K562 (cell line): Measurements from ENCODE around the gene OR4E2. TPM values are rescaled to one million over a fixed set of nuclear protein-coding genes. Genes with fewer than 3 reads are reported as not detected.
"Not testable (repeated sequence)": the region's sequence is repeated elsewhere in the genome, so short reads cannot be mapped to it uniquely, and the experiment has no call there.

Source experiments
- ATAC-seq: fragments of 200-7000 bp; cut with Tn5 transposase; 3 replicates; pipeline ENCODE4 v1.9.1; 2020; ENCODE audit warnings: moderate library complexity
- BruUV-seq: library from RNA; stranded (reverse); fragments of 400-500 nt; replicated peaks from 2 replicates; lab custom pipeline; 2021; lab: Mats Ljungman, UMichigan
- CTCF ChIA-PET: fragments of 300-600 bp; formaldehyde crosslinking; extraction: SDS; loops from one replicate; lab custom pipeline; 2021; ENCODE audit warnings: low intra/inter-chr PET ratio; lab: Yijun Ruan, JAX
- POLR2A ChIA-PET: fragments of 300-600, 350-650 bp; sonication (Branson Sonifier 250); formaldehyde crosslinking; extraction: SDS; loops from one replicate; lab custom pipeline; 2021; ENCODE audit warnings: antibody characterized with exemption, inconsistent platforms; lab: Yijun Ruan, JAX
- DNase-seq, 4 experiments: peaks; one replicate each; pipeline versions ENCODE4 v3.0.0 to v3.0.0-alpha.2; 2011 to 2018; ENCODE audit warnings: low spot score in 3 of 4, mixed read lengths in 3 of 4; ENCODE audit errors: extremely low read depth in 1 of 4
- FAIRE-seq: peaks from 2 replicates; lab custom pipeline; 2011; peaks lifted over from hg19 to GRCh38; lab: Jason Lieb, UNC
- H2AFZ ChIP-seq: 2 replicates; pipeline ENCODE4 v1.6.0; 2011; ENCODE audit warnings: low read depth, low read length, control low read depth, inconsistent platforms
- H3K27ac ChIP-seq: fragments of 200-600 bp; 3 replicates; pipeline ENCODE4 v1.8.0; 2011; ENCODE audit warnings: low read depth, mild to moderate bottlenecking, control low read depth, inconsistent platforms, low read length, moderate library complexity, mixed read lengths; ENCODE audit errors: extremely low read depth
- H3K27me3 ChIP-seq, 2 experiments: fragments of 300-600 bp in 1 of 2; 2 replicates in 1 of 2; 3 replicates in 1 of 2; pipeline versions ENCODE4 v1.6.0 to v1.8.0; 2011; ENCODE audit warnings: inconsistent platforms in 2 of 2, low read length in 2 of 2, mild to moderate bottlenecking in 1 of 2, mixed read lengths in 1 of 2, moderate library complexity in 1 of 2; ENCODE audit not compliant: control insufficient read depth in 2 of 2, insufficient read depth in 2 of 2
- H3K36me3 ChIP-seq: fragments of 300-600 bp; 3 replicates; pipeline ENCODE4 v1.8.0; 2011; ENCODE audit warnings: mild to moderate bottlenecking, low read length, inconsistent platforms; ENCODE audit not compliant: control insufficient read depth, insufficient read depth
- H3K4me1 ChIP-seq, 2 experiments: fragments of 200-600 bp in 1 of 2; replicated peaks in 1 of 2; 2 replicates in 1 of 2; 3 replicates in 1 of 2; pipeline versions ENCODE4 v1.5.1 to v1.8.0; 2011; ENCODE audit warnings: inconsistent platforms in 2 of 2, low read length in 2 of 2, mild to moderate bottlenecking in 1 of 2, mixed read lengths in 1 of 2, moderate library complexity in 1 of 2; ENCODE audit not compliant: control insufficient read depth in 2 of 2, insufficient read depth in 2 of 2
- H3K4me2 ChIP-seq: 2 replicates; pipeline ENCODE4 v1.6.1; 2011; ENCODE audit warnings: low read length, control low read depth, inconsistent platforms, mixed read lengths; ENCODE audit not compliant: insufficient read depth
- H3K4me3 ChIP-seq: fragments of 200-600 bp; sonication (generic), shearing (Covaris generic); 2 replicates; pipeline ENCODE4 v1.5.1; 2016; ENCODE audit warnings: control low read depth, inconsistent platforms
- H3K79me2 ChIP-seq: fragments of 200-600 bp; 3 replicates; pipeline ENCODE4 v1.8.0; 2011; ENCODE audit warnings: low read length, inconsistent platforms; ENCODE audit not compliant: control insufficient read depth, insufficient read depth
- H3K9ac ChIP-seq, 2 experiments: 2 replicates each; pipeline versions ENCODE4 v1.6.0 to v1.6.1; 2011; ENCODE audit warnings: low read depth in 2 of 2, low read length in 2 of 2, control low read depth in 1 of 2, inconsistent platforms in 1 of 2, mild to moderate bottlenecking in 1 of 2, mixed read lengths in 1 of 2; ENCODE audit not compliant: insufficient read depth in 1 of 2
- H3K9me1 ChIP-seq: one replicate; pipeline ENCODE4 v1.6.0; 2011; ENCODE audit warnings: inconsistent platforms, mild to moderate bottlenecking, low read length, moderate library complexity; ENCODE audit not compliant: control insufficient read depth, insufficient read depth
- H3K9me3 ChIP-seq: replicated peaks from 2 replicates; pipeline ENCODE4 v1.5.1; 2011; ENCODE audit warnings: low read depth, low read length, inconsistent platforms; ENCODE audit not compliant: control insufficient read depth, insufficient read depth
- H4K20me1 ChIP-seq: replicated peaks from 2 replicates; pipeline ENCODE4 v1.6.1; 2011; ENCODE audit warnings: low read length, inconsistent platforms, mixed read lengths; ENCODE audit not compliant: control insufficient read depth, insufficient read depth
- ASH1L ChIP-seq: fragments of 450-650 bp; IDR thresholded peaks from 2 replicates; pipeline ENCODE4 v1.6.1; 2018; ENCODE audit warnings: borderline replicate concordance, mild to moderate bottlenecking, low read depth; ENCODE audit not compliant: partially characterized antibody
- BHLHE40 ChIP-seq: IDR thresholded peaks from 2 replicates; pipeline ENCODE4 v1.6.1; 2011; ENCODE audit warnings: low read length, improper control_type of control experiment
- CEBPG ChIP-seq, 3 experiments: fragments of 200-800 bp in 1 of 3; sonication (Bioruptor generic) in 1 of 3; sonication (generic) in 1 of 3; formaldehyde crosslinking in 1 of 3; IDR thresholded peaks in 2 of 3; conservative IDR thresholded peaks in 1 of 3; 2 replicates each; pipeline versions ENCODE4 v1.6.1 to v1.8.0; 2016 to 2022; ENCODE audit warnings: missing compliant biosample characterization in 2 of 3, missing genetic modification characterization in 2 of 3, mild to moderate bottlenecking in 1 of 3, missing genetic modification reagents in 1 of 3
- CXXC5 ChIP-seq: fragments of 250-450 bp; sonication (Bioruptor Pico); IDR thresholded peaks from 2 replicates; pipeline ENCODE4 v1.8.0; 2022; ENCODE audit warnings: inconsistent platforms, mild to moderate bottlenecking, moderate library complexity
- DDX20 ChIP-seq: fragments of 450-650 bp; IDR thresholded peaks from 2 replicates; pipeline ENCODE4 v1.6.1; 2016; ENCODE audit warnings: missing genetic modification characterization, low read depth, mild to moderate bottlenecking, missing compliant biosample characterization, moderate library complexity
- HMGN3 ChIP-seq: IDR thresholded peaks from 2 replicates; pipeline ENCODE4 v1.6.1; 2011; ENCODE audit warnings: borderline replicate concordance, low read depth, mild to moderate bottlenecking, mixed read lengths, low read length; ENCODE audit not compliant: insufficient read length; ENCODE audit errors: extremely low read depth
- POLR2G ChIP-seq: fragments of 200-400 bp; formaldehyde crosslinking; IDR thresholded peaks from 2 replicates; pipeline ENCODE4 v1.6.1; 2017; ENCODE audit warnings: low read depth, mild to moderate bottlenecking, antibody characterized with exemption, low read length, moderate library complexity
- TCFL5 ChIP-seq: fragments of 250-450 bp; sonication (Bioruptor Pico); conservative IDR thresholded peaks from 2 replicates; pipeline ENCODE4 v1.6.1; 2021; ENCODE audit warnings: mild to moderate bottlenecking, moderate library complexity, matching md5 sums
- YY1 ChIP-seq, 3 experiments: IDR thresholded peaks; 2 replicates each; pipeline ENCODE4 v1.6.1; 2011; ENCODE audit warnings: low read length in 2 of 3, mild to moderate bottlenecking in 2 of 3, moderate library complexity in 2 of 3, borderline replicate concordance in 1 of 3, control low read depth in 1 of 3, low read depth in 1 of 3; ENCODE audit not compliant: insufficient read depth in 3 of 3, insufficient replicate concordance in 2 of 3, control insufficient read depth in 1 of 3, insufficient read length in 1 of 3; ENCODE audit errors: extremely low read depth in 1 of 3
- ZFPM2 ChIP-seq: fragments of 250-450 bp; sonication (Bioruptor Pico); IDR thresholded peaks from 2 replicates; pipeline ENCODE4 v1.5.1; 2022; ENCODE audit warnings: mild to moderate bottlenecking
- ZKSCAN1 ChIP-seq: fragments of 150-350 bp; IDR thresholded peaks from 2 replicates; pipeline ENCODE4 v1.6.1; 2016; ENCODE audit warnings: low read depth, low read length
- ZNF124 ChIP-seq: sonication (generic); formaldehyde crosslinking; IDR thresholded peaks from 2 replicates; pipeline ENCODE4 v1.8.1; 2022; ENCODE audit warnings: missing genetic modification reagents
- ZNF282 ChIP-seq: sonication (generic); formaldehyde crosslinking; IDR thresholded peaks from 2 replicates; pipeline ENCODE4 v1.8.1; 2023; ENCODE audit warnings: missing genetic modification reagents
- ZNF384 ChIP-seq: IDR thresholded peaks from 2 replicates; pipeline ENCODE4 v1.6.1; 2012; ENCODE audit warnings: low read depth, low read length, improper control_type of control experiment
- ZNF551 ChIP-seq: fragments of 250-450 bp; sonication (Bioruptor Pico); IDR thresholded peaks from 2 replicates; pipeline ENCODE4 v1.5.0; 2021; ENCODE audit warnings: mild to moderate bottlenecking, moderate library complexity
- ZNF644 ChIP-seq: fragments of 200-800 bp; sonication (Bioruptor generic); IDR thresholded peaks from 2 replicates; pipeline ENCODE4 v1.6.1; 2016; ENCODE audit warnings: low read depth, missing genetic modification characterization, missing compliant biosample characterization
- ZNF778 ChIP-seq: fragments of 450-650 bp; formaldehyde crosslinking; IDR thresholded peaks from 2 replicates; pipeline ENCODE4 v1.4.0; 2020; ENCODE audit warnings: mild to moderate bottlenecking, moderate library complexity
- WGBS: fragments of 100-300 bp; shearing (Covaris generic); methylation state at CpG from one replicate; pipeline ENCODE4 v1.1.6; 2016; ENCODE audit warnings: low coverage, mixed read lengths; ENCODE audit not compliant: insufficient coverage; ENCODE audit errors: missing lambda C conversion rate; 5-methylcytosine and 5-hydroxymethylcytosine counted together
- in situ Hi-C: fragments of 300-500 bp; cut with MboI; formaldehyde crosslinking; loops from 4 replicates; pipeline ENCODE4 v1.15.0; 2018; ENCODE audit warnings: inconsistent platforms, mixed read lengths
- intact Hi-C: fragments of 100-400 bp; cut with micrococcal nuclease; formaldehyde crosslinking; loops from 2 replicates; pipeline ENCODE4 v1.14.2; 2022
- polyA plus RNA-seq, 8 experiments: library from polyadenylated mRNA; depleted of rRNA in 4 of 8; stranded (reverse) in 5 of 8; unstranded in 3 of 8; fragments of >200 nt; fragmentation: Nextera tagmentation in 2 of 8; fragmentation: Illumina TruSeq in 1 of 8; extraction: Ambion mirVana in 2 of 8; extraction: Trizol in 1 of 8; gene quantifications; 2 replicates each; pipeline versions ENCODE4 v1.2.1 to v1.2.3, GENCODE V29; 2011 to 2014; ENCODE audit warnings: inconsistent platforms in 1 of 8, missing spikeins in 1 of 8
- total RNA-seq, 7 experiments: library from RNA; depleted of rRNA in 6 of 7; stranded (reverse); fragments of >200 nt in 6 of 7; fragmentation: Illumina TruSeq in 2 of 7; extraction: Trizol in 2 of 7; gene quantifications; 2 replicates each; pipeline versions ENCODE4 v1.2.1 to v1.2.3, GENCODE V29; 2011 to 2021; ENCODE audit warnings: low replicate concordance in 1 of 7

The OR4E2 gene
- total and polyA plus RNA-seq, 9 of the 15 experiments (the other 6 are each of a cell fraction or from before 2014, with no cell fraction given), result not detected

GRCh38 chr14:21694425-21694824, 40.8 kb downstream of the OR4E2 start:
- H3K36me3 ChIP-seq, result no peaks in the 10 kb centered on the region
- no peaks in the 10 kb centered on the region for H3K79me2 ChIP-seq
- no peak overlapping the region for H3K27ac ChIP-seq
- ChIA-PET CTCF (no interaction called here), POLR2A (no interaction called here)
- no peak overlapping the region for H3K4me3 ChIP-seq
- BruUV-seq, result no TSS peak
- H2AFZ ChIP-seq, result no peak overlapping the region
- DNase-seq (no peak), FAIRE-seq (no peak), ATAC-seq (no peak)
- no peak overlapping the region for H3K9ac ChIP-seq
- no peak for TF ChIP-seq CXXC5 (CRISPR knock-in tag)
- no peak for TF ChIP-seq DDX20
- TF ChIP-seq ZNF551 (CRISPR knock-in tag), result no peak
- TF ChIP-seq BHLHE40, result no peak
- no peak for TF ChIP-seq ZNF124 (CRISPR knock-in tag)
- no peak for TF ChIP-seq TCFL5
- TF ChIP-seq POLR2G, result no peak
- TF ChIP-seq ZNF778 (CRISPR knock-in tag), result no peak
- no peak for TF ChIP-seq ZFPM2 (CRISPR knock-in tag)
- TF ChIP-seq ZNF282, result no peak
- no peak for TF ChIP-seq HMGN3
- TF ChIP-seq ZNF644 (tag), result no peak
- TF ChIP-seq ASH1L, result no peak
- no peak for TF ChIP-seq CEBPG (CRISPR knock-in tag; IDR thresholded peaks at IDR 0.05)
- no peak for TF ChIP-seq CEBPG (tag; conservative IDR thresholded peaks at IDR 0.05 in 1 of 2, IDR thresholded peaks at IDR 0.05 in 1 of 2)
- no peak for TF ChIP-seq YY1 (IDR thresholded peaks at IDR 0.05; ENCODE audit: borderline replicate concordance in 1 of 3, control insufficient read depth in 1 of 3, extremely low read depth in 1 of 3, insufficient read depth in 3 of 3, insufficient read length in 1 of 3, insufficient replicate concordance in 2 of 3, low read depth in 1 of 3, low read length in 2 of 3)
- no peak for TF ChIP-seq ZKSCAN1
- TF ChIP-seq ZNF384, result no peak
- H4K20me1 ChIP-seq, result no peaks in the 10 kb centered on the region
- no peaks in the 10 kb centered on the region for H3K4me1 ChIP-seq
- no peak overlapping the region for H3K4me2 ChIP-seq
- intact Hi-C loops, result no loop called here
- in situ Hi-C loops, result no loop called here
- H3K9me3 ChIP-seq, result no peaks in the 10 kb centered on the region
- no peaks in the 10 kb centered on the region; a peak in 1 of 5 replicates for H3K27me3 ChIP-seq
- no peaks in the 10 kb centered on the region for H3K9me1 ChIP-seq

GRCh38 chr14:21697662-21698061, 44.0 kb downstream of the OR4E2 start:
- not testable (repeated sequence) for H3K4me1 ChIP-seq, FAIRE-seq

More at GRCh38 chr14:21697662-21698061, 44.0 kb downstream of the OR4E2 start:
- H3K9me3 ChIP-seq, H3K4me3 ChIP-seq, H3K79me2 ChIP-seq, H3K36me3 ChIP-seq, intact Hi-C loops, ATAC-seq, DNase-seq, in situ Hi-C loops, H3K9ac ChIP-seq, POLR2A ChIA-PET, CTCF ChIA-PET, H3K27ac ChIP-seq, H2AFZ ChIP-seq, H3K9me1 ChIP-seq, BruUV-seq, H4K20me1 ChIP-seq, H3K4me2 ChIP-seq, H3K27me3 ChIP-seq: not testable (repeated sequence)
- WGBS, result 2% methylated on average over 16 of the region's 33 CpGs
